Natural killer cell (primary cell): ENCODE results near the gene DOCK6. TPM values are rescaled to one million over a fixed set of nuclear protein-coding genes. Genes with fewer than 3 reads are reported as not detected.
A peak's percentile ranks its signal among the peaks of the same experiment; 100 is the strongest.

Source experiments
- ATAC-seq, 3 donors: fragments of 150-1000 bp in 2 of 3; fragments of 200-7000 bp in 1 of 3; cut with Tn5 transposase; 1 replicate in 1 of 3; 2 replicates in 2 of 3; pipeline ENCODE4 v1.10.0; 2021; ENCODE audit warnings: mild to moderate bottlenecking in 2 of 3, moderate library complexity in 2 of 3
- DNase-seq, 2 donors: peaks; one replicate each; pipeline versions ENCODE4 v3.0.0 to v3.0.0-alpha.2; 2013 to 2021; ENCODE audit warnings: mixed read lengths in 1 of 2
- H3K27ac ChIP-seq: one replicate; pipeline ENCODE4 v1.5.1; 2013; ENCODE audit warnings: mild to moderate bottlenecking, low read length
- H3K27me3 ChIP-seq: one replicate; pipeline ENCODE4 v1.6.1; 2013; ENCODE audit warnings: low read length; ENCODE audit not compliant: control insufficient read depth, insufficient read depth
- H3K36me3 ChIP-seq: one replicate; pipeline ENCODE4 v1.6.1; 2013; ENCODE audit warnings: low read length; ENCODE audit not compliant: control insufficient read depth, insufficient read depth
- H3K4me1 ChIP-seq: one replicate; pipeline ENCODE4 v1.6.1; 2013; ENCODE audit warnings: low read length; ENCODE audit not compliant: control insufficient read depth, insufficient read depth
- H3K4me3 ChIP-seq: one replicate; pipeline ENCODE4 v1.5.1; 2013; ENCODE audit warnings: low read length
- H3K9me3 ChIP-seq: one replicate; pipeline ENCODE4 v1.6.1; 2013; ENCODE audit warnings: low read length; ENCODE audit not compliant: control insufficient read depth, insufficient read depth
- H3K27ac Mint-ChIP-seq, 2 donors: one replicate each; pipeline ENCODE4 v1.8.0; 2022; ENCODE audit warnings: mild to moderate bottlenecking in 2 of 2, mixed read lengths in 2 of 2, moderate library complexity in 1 of 2
- H3K27me3 Mint-ChIP-seq, 2 donors: one replicate each; pipeline ENCODE4 v1.8.0; 2022; ENCODE audit warnings: low read depth in 2 of 2, mixed read lengths in 2 of 2
- H3K36me3 Mint-ChIP-seq: one replicate; pipeline ENCODE4 v1.8.0; 2022; ENCODE audit warnings: mixed read lengths
- H3K4me1 Mint-ChIP-seq, 2 donors: one replicate each; pipeline ENCODE4 v1.8.0; 2022; ENCODE audit warnings: mixed read lengths in 2 of 2
- H3K4me3 Mint-ChIP-seq: one replicate; pipeline ENCODE4 v1.8.0; 2022; ENCODE audit warnings: mild to moderate bottlenecking, moderate library complexity, mixed read lengths
- H3K9me3 Mint-ChIP-seq, 2 donors: one replicate each; pipeline ENCODE4 v1.8.0; 2022; ENCODE audit warnings: mixed read lengths in 2 of 2
- WGBS: methylation state at CpG from one replicate; pipeline ENCODE4 v1.1.7; 2013; ENCODE audit warnings: missing lambda C conversion rate; ENCODE audit not compliant: insufficient coverage; 5-methylcytosine and 5-hydroxymethylcytosine counted together
- intact Hi-C: fragments of 100-400 bp; cut with micrococcal nuclease; formaldehyde crosslinking; loops from one replicate; pipeline ENCODE4 v1.14.2; 2022
- total RNA-seq, 4 donors: library from RNA; stranded (reverse); fragments of 120-200 nt in 1 of 4; gene quantifications; one replicate each; pipeline versions ENCODE4 v1.2.3 to v1.2.4, GENCODE V29; 2013 to 2022
- TF ChIP-seq, protein P1 (sequence below): fragments of 200-600 bp; IDR thresholded peaks from one replicate; pipeline ENCODE4 v1.8.0; 2022; ENCODE audit warnings: antibody characterized with exemption

Gene DOCK6
- total RNA-seq, 3 donors from 2014 or later (not counting 1 experiment from before 2014, with no cell fraction given) = 0.82 to 2.3 (median 0.86) TPM

DNA sequence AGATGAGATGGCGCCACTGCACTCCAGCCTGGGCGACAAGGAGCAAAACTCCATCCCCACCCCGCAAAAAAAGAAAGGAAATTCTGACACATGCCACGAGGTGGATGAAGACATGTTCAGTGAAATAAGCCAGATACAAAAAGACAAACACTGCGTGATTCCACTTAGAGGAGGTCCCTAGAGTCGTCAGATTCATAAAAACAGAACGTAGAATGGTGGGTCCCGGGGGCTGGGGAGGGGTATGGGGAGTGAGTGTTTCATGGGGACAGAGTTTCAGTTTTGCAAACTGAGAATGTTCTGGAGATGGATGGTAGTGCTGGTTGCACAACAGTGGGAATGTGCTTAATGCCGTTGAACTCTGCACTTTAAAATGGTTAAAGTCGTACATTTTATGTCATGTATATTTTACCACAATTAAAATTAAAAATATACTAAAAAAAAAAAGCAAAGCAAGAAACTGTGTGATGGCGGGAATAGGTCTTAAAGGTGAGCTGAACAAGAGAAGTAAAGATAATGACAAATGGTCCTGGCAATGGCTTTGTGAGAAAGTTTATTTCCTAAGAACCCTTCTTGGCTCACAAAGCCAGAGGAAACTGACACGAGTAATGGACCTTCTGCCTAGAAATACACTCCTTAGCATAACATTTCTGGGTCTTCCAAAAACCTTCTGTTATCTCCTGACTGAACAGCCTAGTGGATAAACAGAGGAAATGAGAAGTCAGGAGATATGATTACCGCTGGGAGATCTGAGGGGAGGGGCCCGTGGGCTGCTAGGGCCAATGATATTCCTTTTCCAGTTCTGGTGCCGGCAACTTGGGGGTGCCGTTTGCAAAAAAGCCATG, 102.5 kb downstream of the DOCK6 start:
- H3K36me3 Mint-ChIP-seq = no peaks in the 10 kb centered on the region
- ATAC-seq (no peak), DNase-seq (no peak)
- no peaks in the 10 kb centered on the region for H3K36me3 ChIP-seq
- no peaks in the 10 kb centered on the region for H3K27me3 ChIP-seq
- 87% methylated on average over 14 of the region's 16 CpGs for WGBS
- no peak overlapping the region for H3K27ac Mint-ChIP-seq
- H3K9me3 Mint-ChIP-seq = no peaks in the 10 kb centered on the region
- no peak overlapping the region for H3K4me3 Mint-ChIP-seq
- H3K27me3 Mint-ChIP-seq = no peaks in the 10 kb centered on the region
- TF ChIP-seq, protein P1, sequence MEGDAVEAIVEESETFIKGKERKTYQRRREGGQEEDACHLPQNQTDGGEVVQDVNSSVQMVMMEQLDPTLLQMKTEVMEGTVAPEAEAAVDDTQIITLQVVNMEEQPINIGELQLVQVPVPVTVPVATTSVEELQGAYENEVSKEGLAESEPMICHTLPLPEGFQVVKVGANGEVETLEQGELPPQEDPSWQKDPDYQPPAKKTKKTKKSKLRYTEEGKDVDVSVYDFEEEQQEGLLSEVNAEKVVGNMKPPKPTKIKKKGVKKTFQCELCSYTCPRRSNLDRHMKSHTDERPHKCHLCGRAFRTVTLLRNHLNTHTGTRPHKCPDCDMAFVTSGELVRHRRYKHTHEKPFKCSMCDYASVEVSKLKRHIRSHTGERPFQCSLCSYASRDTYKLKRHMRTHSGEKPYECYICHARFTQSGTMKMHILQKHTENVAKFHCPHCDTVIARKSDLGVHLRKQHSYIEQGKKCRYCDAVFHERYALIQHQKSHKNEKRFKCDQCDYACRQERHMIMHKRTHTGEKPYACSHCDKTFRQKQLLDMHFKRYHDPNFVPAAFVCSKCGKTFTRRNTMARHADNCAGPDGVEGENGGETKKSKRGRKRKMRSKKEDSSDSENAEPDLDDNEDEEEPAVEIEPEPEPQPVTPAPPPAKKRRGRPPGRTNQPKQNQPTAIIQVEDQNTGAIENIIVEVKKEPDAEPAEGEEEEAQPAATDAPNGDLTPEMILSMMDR = no peak
- H3K4me1 Mint-ChIP-seq = peaks cover 8 to 11% of the 10 kb centered on the region in 2 donors
- intact Hi-C loops = no loop called here
- no peaks in the 10 kb centered on the region for H3K9me3 ChIP-seq
- peaks cover 13% of the 10 kb centered on the region for H3K4me1 ChIP-seq
- no peak overlapping the region for H3K4me3 ChIP-seq
- no peak overlapping the region for H3K27ac ChIP-seq

DNA sequence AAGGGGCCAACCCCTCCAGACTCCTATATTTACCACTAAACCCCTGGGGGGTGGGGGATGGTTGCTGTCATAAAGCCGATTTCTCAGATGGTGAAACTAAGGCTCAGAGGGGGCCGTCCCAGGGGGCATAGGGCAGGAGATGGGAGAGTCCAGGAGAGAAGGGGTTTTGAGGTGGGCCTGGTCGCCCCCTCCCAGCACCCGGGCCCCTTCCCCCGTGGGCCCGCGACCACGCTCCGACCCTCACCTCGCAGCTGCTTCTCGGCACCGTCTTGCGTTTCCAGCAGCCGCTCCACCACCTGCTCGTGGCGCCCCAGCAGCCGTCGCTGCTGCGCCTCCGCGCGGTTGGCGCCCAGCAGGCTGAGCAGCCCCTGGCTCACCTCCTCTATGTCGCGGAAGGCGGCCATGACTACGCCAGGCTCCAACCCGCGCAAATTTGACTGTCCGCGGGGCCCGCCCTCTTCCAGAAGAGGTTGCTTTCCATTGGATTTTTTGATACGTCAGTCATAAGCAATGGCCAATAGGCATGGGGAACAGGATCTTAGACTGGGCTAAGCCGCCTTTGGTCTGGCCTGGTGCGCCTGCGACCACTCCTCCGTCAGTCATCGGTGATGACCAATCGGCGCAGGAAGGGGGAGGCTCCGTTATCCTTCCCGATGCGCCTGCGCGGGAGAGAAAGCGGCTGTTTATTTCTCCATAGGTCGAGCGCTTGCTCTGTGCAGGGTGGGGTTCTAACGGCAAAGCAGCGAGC, 106.8 kb downstream of the DOCK6 start, which contains the start of gene SPC24:
SPC24 (minus strand) TSS at position 410 of the 748 bp plus-strand sequence; CDS start at position 404, 6 bp downstream.
- H3K27ac ChIP-seq = peak within 1 kb of the TSS; percentile 23
- no peaks in the 10 kb centered on the region for H3K27me3 Mint-ChIP-seq
- TF ChIP-seq, protein P1 = no peak

DNA sequence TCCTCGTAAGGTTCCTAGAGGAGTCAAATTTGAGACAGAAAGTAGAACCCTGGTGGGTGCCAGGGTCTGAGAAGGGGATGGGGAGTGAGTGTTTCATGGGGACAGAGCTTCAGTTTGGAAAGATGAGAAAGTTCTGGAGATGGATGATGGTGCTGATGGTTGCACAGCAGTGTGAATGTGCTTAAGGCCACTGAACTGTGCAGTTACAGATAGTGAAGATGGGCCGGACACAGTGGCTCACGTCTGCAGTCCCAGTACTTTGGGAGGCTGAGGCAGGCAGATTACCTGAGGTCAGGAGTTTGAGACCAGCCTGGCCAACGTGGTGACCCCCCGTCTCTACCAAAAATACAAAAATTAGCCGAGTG, 107.7 kb downstream of the DOCK6 start:
- no peak for ATAC-seq
- TF ChIP-seq, protein P1 = no peak
- no peak overlapping the region for H3K27ac ChIP-seq
- Mint-ChIP-seq H3K36me3 (no peaks in the 10 kb centered on the region), H3K4me3 (peak overlapping the region; percentile 94), H3K9me3 (no peaks in the 10 kb centered on the region), H3K27me3 (no peaks in the 10 kb centered on the region), H3K4me1 (peaks cover 8 to 17% of the 10 kb centered on the region in 2 donors), H3K27ac (peak overlapping the region in 1 of 2 donors; percentile 10)
- H3K27me3 ChIP-seq = no peaks in the 10 kb centered on the region
- no peaks in the 10 kb centered on the region for H3K9me3 ChIP-seq
- DNase-seq = no peak
- peaks cover 15% of the 10 kb centered on the region for H3K4me1 ChIP-seq
- H3K4me3 ChIP-seq = no peak overlapping the region
- WGBS = 75% methylated on average over 6 of the region's 6 CpGs
- no peaks in the 10 kb centered on the region for H3K36me3 ChIP-seq
- intact Hi-C loops = no loop called here

More for the DNA sequence above, 106.8 kb downstream of the DOCK6 start, which contains the start of gene SPC24:
- Mint-ChIP-seq H3K4me1 (peaks cover 8 to 17% of the 10 kb centered on the region in 2 donors), H3K36me3 (no peaks in the 10 kb centered on the region), H3K27ac (peak within 1 kb of the TSS; percentile 73 to 85), H3K9me3 (no peaks in the 10 kb centered on the region), H3K4me3 (peak within 1 kb of the TSS; percentile 94)
- DNase-seq (peak; percentile 86 to 95), ATAC-seq (peak; percentile 98 to 99 (median 98))
- WGBS = under 1% methylated on average over 50 of the region's 50 CpGs
- Histone ChIP-seq H3K36me3 (no peaks in the 10 kb centered on the region), H3K4me1 (peaks cover 15% of the 10 kb centered on the region), H3K4me3 (peak within 1 kb of the TSS; percentile 46), H3K27me3 (no peaks in the 10 kb centered on the region), H3K9me3 (no peaks in the 10 kb centered on the region)
- intact Hi-C loops = no loop called here
